ENCODE measurements around the gene UBE2J2. TPM values are rescaled to one million over a fixed set of nuclear protein-coding genes. Genes with fewer than 3 reads are reported as not detected.

Gene UBE2J2
- total and polyA plus RNA-seq, 2 of the 8 experiments (the other 6 are each of a cell fraction or from before 2014, with no cell fraction given): 33.6 to 67.9 TPM

DNA sequence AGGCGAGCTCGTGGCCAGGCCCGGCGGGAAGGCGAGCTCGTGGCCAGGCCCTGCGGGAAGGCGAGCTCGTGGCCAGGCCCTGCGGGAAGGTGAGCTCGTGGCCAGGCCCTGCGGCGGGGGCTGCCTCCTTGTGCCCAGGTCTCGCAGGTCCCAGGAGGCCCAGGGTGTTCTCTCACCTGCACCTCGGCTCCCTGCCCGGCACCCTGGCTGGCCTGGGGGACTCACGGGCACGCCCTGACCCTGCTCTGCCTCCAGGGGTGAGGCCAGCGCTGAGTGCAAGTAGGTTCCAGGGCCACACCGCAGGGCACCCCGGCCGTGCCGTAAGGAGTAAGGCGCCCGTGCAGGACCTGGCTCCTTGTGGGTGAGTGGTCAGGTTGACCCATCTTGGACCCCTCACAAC, 46.3 kb downstream of the UBE2J2 start:
- DNase-seq (ENCODE audit: low read depth in 1 of 2, low spot score in 2 of 2) (no peak), FAIRE-seq (no peak)

More for the DNA sequence above, 46.3 kb downstream of the UBE2J2 start:
- CTCF ChIA-PET (ENCODE audit: partially characterized antibody): interaction anchor here (0.9 to 6.2 kb wide), 6 partner anchors 10 to 194 kb away, joined by 3 to 28 read pairs (median 4); no protein-coding TSS in a partner anchor
- Histone ChIP-seq H3K4me2 (ENCODE audit: insufficient read depth in 1 of 2, low read depth in 2 of 2, low read length in 2 of 2) (no peak overlapping the region), H3K9ac (replicated peaks in 1 of 4; ENCODE audit: extremely low read depth in 1 of 4, low read depth in 3 of 4, low read length in 3 of 4) (no peak overlapping the region), H2BK15ac (ENCODE audit: low read length) (no peak overlapping the region), H4K5ac (ENCODE audit: insufficient read length, low read depth, low read length) (no peak overlapping the region), H3K18ac (ENCODE audit: extremely low read depth, low read length) (no peak overlapping the region), H2BK5ac (ENCODE audit: low read depth, low read length) (no peak overlapping the region), H2BK12ac (ENCODE audit: low read depth, low read length) (no peak overlapping the region), H3K14ac (ENCODE audit: insufficient read length) (no peak overlapping the region), H3K36me3 (ENCODE audit: control insufficient read depth in 2 of 4, insufficient read depth in 4 of 4, low read length in 3 of 4) (peaks cover 4 to 25% (median 14%) of the 10 kb centered on the region in 4 experiments; a peak in 7 of 8 replicates), H2BK120ac (replicated peaks; ENCODE audit: low read depth, low read length) (no peak overlapping the region), H3K9me3 (ENCODE audit: insufficient read depth in 2 of 2, low read depth in 1 of 2, low read length in 1 of 2) (no peaks in the 10 kb centered on the region), H3K23me2 (ENCODE audit: low read depth, low read length) (peaks cover 7% of the 10 kb centered on the region), H3K23ac (ENCODE audit: insufficient read length) (no peak overlapping the region), H2AFZ (ENCODE audit: low read length) (no peak overlapping the region), H3K27me3 (replicated peaks in 1 of 4; ENCODE audit: control insufficient read depth in 3 of 4, extremely low read depth in 1 of 4, insufficient read depth in 3 of 4, low read length in 3 of 4) (no peaks in the 10 kb centered on the region), H4K8ac (ENCODE audit: extremely low read depth, insufficient read depth, low read length) (no peak overlapping the region), H3K4ac (replicated peaks; ENCODE audit: insufficient read length, low read depth, low read length) (no peak overlapping the region), H3K56ac (replicated peaks; ENCODE audit: insufficient read length, low read depth, low read length) (no peak overlapping the region), H2BK20ac (ENCODE audit: low read length) (no peak overlapping the region), H3K27ac (ENCODE audit: low read depth, low read length) (no peak overlapping the region), H3K4me1 (replicated peaks in 1 of 4; ENCODE audit: control insufficient read depth in 3 of 4, insufficient read depth in 4 of 4, low read length in 3 of 4) (peaks cover 0 to 3% (median 0%) of the 10 kb centered on the region in 4 experiments; a peak in 3 of 7 replicates), H2AK5ac (ENCODE audit: low read depth, low read length) (no peak overlapping the region), H4K91ac (replicated peaks; ENCODE audit: insufficient read length, low read length) (no peak overlapping the region), H3K79me2 (ENCODE audit: control insufficient read depth in 1 of 2, insufficient read depth in 2 of 2, low read length in 2 of 2) (peaks cover 6 to 39% of the 10 kb centered on the region in 2 experiments; a peak in 3 of 4 replicates), H3K79me1 (ENCODE audit: low read depth, low read length) (peaks cover 37% of the 10 kb centered on the region), H4K20me1 (replicated peaks in 1 of 2; ENCODE audit: control insufficient read depth in 1 of 2, insufficient read depth in 2 of 2, low read length in 2 of 2) (peaks cover 5 to 31% of the 10 kb centered on the region in 2 experiments), H3K4me3 (ENCODE audit: extremely low read depth in 1 of 4, insufficient read depth in 2 of 4, low read depth in 3 of 4, low read length in 4 of 4) (no peak overlapping the region)
- POLR2A ChIA-PET (ENCODE audit: partially characterized antibody): interaction anchor here (0.6 to 3.1 kb wide), 5 partner anchors 10 to 168 kb away, joined by 3 to 15 read pairs (median 3); no protein-coding TSS in a partner anchor
- TF ChIP-seq SRF (IDR thresholded peaks at IDR 0.05; ENCODE audit: low read depth, low read length) (no peak), JUN (IDR thresholded peaks at IDR 0.05; ENCODE audit: low read depth, low read length) (no peak), YY1 (IDR thresholded peaks at IDR 0.05; ENCODE audit: low read depth, low read length) (no peak), ZNF274 (IDR thresholded peaks at IDR 0.05; ENCODE audit: borderline replicate concordance, extremely low read depth, low read length) (no peak), POLR2A (IDR thresholded peaks at IDR 0.05; ENCODE audit: control extremely low read depth in 1 of 2, low read depth in 2 of 2, low read length in 2 of 2) (no peak), RXRA (IDR thresholded peaks at IDR 0.05; ENCODE audit: insufficient read depth, low read depth, low read length) (no peak)
- 95% methylated on average over 24 of the region's 25 CpGs; no CpG with 5 or more reads in 1 of the 2 experiments for WGBS, 2 experiments (ENCODE audit: extremely low coverage in 1 of 2, insufficient coverage in 1 of 2, insufficient read length in 1 of 2, insufficient replicate concordance in 2 of 2, low coverage in 1 of 2, low lambda C conversion rate in 2 of 2, missing lambda C conversion rate in 1 of 2)

Measured in H1 (cell line).